Neuron (in vitro differentiated cells): ENCODE results near the gene MRPS25.

Experiments
- H2AFZ ChIP-seq: one replicate; pipeline ENCODE4 v1.6.1; 2013; ENCODE audit warnings: low read depth, mild to moderate bottlenecking, inconsistent platforms, low read length, moderate library complexity
- H3K27me3 ChIP-seq: one replicate; pipeline ENCODE4 v1.6.1; 2013; ENCODE audit warnings: low read length; ENCODE audit not compliant: insufficient read depth
- H3K36me3 ChIP-seq: one replicate; pipeline ENCODE4 v1.6.1; 2013; ENCODE audit warnings: low read length; ENCODE audit not compliant: insufficient read depth
- H3K4me1 ChIP-seq: one replicate; pipeline ENCODE4 v1.6.1; 2013; ENCODE audit warnings: low read length; ENCODE audit not compliant: insufficient read depth
- H3K4me3 ChIP-seq: 2 replicates; pipeline ENCODE4 v1.5.1; 2013; ENCODE audit warnings: mild to moderate bottlenecking, low read length, moderate library complexity
- H3K9me3 ChIP-seq: one replicate; pipeline ENCODE4 v1.6.1; 2013; ENCODE audit warnings: low read length

Gene MRPS25

GRCh38 chr3:15069441-15069840 lies 4.3 kb upstream of the MRPS25 start:
- Histone ChIP-seq H3K27me3 (no peaks in the 10 kb centered on the region), H2AFZ (no peak overlapping the region), H3K36me3 (peaks cover 34% of the 10 kb centered on the region), H3K4me3 (no peak overlapping the region), H3K4me1 (peaks cover 4% of the 10 kb centered on the region), H3K9me3 (no peaks in the 10 kb centered on the region)

DNA sequence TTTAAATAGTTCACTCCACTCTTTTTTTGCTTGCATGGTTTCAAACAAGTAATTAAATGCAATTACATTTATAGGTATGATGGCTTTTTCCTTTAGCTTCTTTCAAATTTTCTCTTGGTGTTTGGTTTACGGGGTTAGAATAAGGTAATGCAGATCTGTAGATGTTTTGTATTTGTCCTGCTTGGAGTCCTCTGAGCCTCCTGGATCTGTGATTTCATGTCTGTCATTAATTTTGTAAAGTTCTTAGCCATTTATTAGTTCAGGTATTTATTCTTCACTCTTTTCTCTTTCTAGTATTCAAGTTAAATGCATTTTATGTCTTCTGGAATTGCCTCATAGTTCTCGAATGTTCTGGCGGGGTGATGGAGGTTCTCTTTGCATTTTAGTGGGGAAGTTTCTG lies 1.4 kb upstream of the MRPS25 start:
- Histone ChIP-seq H3K4me1 (peaks cover 17% of the 10 kb centered on the region), H2AFZ (no peak overlapping the region), H3K4me3 (no peak overlapping the region), H3K9me3 (no peaks in the 10 kb centered on the region), H3K36me3 (peaks cover 12% of the 10 kb centered on the region), H3K27me3 (no peaks in the 10 kb centered on the region)

GRCh38 chr3:15065550-15066007 lies 464 bp upstream of the MRPS25 start:
- Histone ChIP-seq H2AFZ (peak overlapping the region; percentile 93), H3K9me3 (no peaks in the 10 kb centered on the region), H3K27me3 (no peaks in the 10 kb centered on the region), H3K4me3 (peak overlapping the region; percentile 61), H3K36me3 (peaks cover 7% of the 10 kb centered on the region), H3K4me1 (peaks cover 17% of the 10 kb centered on the region)

- peak overlapping the region; percentile 93 for H2AFZ ChIP-seq
Measured at GRCh38 chr3:15064299-15064834, 748 bp downstream of the MRPS25 start.

DNA sequence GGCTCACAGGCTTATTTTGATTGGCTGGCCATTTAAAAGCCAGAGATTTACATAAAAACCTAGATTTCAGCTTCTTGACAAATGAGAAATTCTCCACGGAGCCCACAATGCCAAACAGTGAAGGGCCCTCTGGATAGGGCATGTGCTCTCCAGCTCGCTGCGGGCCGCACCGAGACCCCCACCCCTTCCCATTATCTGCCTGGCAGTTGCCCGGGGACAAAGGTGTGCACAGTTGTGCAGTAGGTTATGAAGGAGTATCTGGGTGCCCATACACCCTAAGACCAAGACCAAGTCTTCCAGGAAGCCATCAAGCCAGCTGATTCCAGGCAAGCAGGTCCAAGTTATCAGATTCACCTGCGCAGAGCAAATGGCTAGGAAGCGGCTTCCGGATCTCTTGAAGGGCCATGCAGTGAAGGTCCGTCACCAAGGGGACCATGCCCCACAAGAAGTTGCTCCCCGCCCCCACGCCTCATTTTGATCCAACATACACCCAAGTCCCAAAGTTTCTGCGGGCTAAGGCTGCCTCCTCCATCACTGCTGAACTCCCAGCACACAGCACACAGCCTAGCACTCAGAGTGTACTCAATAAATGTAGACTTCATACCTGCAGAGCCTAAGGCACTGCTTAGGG lies 1.3 kb downstream of the MRPS25 start:
- peaks cover 17% of the 10 kb centered on the region for H3K4me1 ChIP-seq
- H3K36me3 ChIP-seq, result peaks cover 11% of the 10 kb centered on the region
- peak overlapping the region; percentile 61 for H3K4me3 ChIP-seq
- H3K27me3 ChIP-seq, result no peaks in the 10 kb centered on the region
- no peaks in the 10 kb centered on the region for H3K9me3 ChIP-seq
- no peak overlapping the region for H2AFZ ChIP-seq

More at GRCh38 chr3:15064299-15064834, 748 bp downstream of the MRPS25 start:
- Histone ChIP-seq H3K4me3 (peak overlapping the region; percentile 61), H3K9me3 (no peaks in the 10 kb centered on the region), H3K27me3 (no peaks in the 10 kb centered on the region), H3K36me3 (peaks cover 5% of the 10 kb centered on the region), H3K4me1 (peaks cover 17% of the 10 kb centered on the region)

GRCh38 chr3:15063238-15063637 lies 1.9 kb downstream of the MRPS25 start:
- Histone ChIP-seq H3K36me3 (peaks cover 16% of the 10 kb centered on the region), H3K4me3 (no peak overlapping the region)

GRCh38 chr3:15060029-15060428 lies 5.1 kb downstream of the MRPS25 start:
- Histone ChIP-seq H3K9me3 (peaks cover 7% of the 10 kb centered on the region), H3K27me3 (no peaks in the 10 kb centered on the region), H3K4me3 (no peak overlapping the region), H3K4me1 (peaks cover 14% of the 10 kb centered on the region), H2AFZ (no peak overlapping the region), H3K36me3 (peaks cover 33% of the 10 kb centered on the region)

More at GRCh38 chr3:15063238-15063637, 1.9 kb downstream of the MRPS25 start:
- no peaks in the 10 kb centered on the region for H3K9me3 ChIP-seq
- H3K4me1 ChIP-seq, result peaks cover 17% of the 10 kb centered on the region
- no peak overlapping the region for H2AFZ ChIP-seq
- H3K27me3 ChIP-seq, result no peaks in the 10 kb centered on the region

- H3K9me3 ChIP-seq, result peaks cover 7% of the 10 kb centered on the region
- H3K36me3 ChIP-seq, result peaks cover 43% of the 10 kb centered on the region
- H3K4me1 ChIP-seq, result no peaks in the 10 kb centered on the region
- no peak overlapping the region for H3K4me3 ChIP-seq
- H2AFZ ChIP-seq, result no peak overlapping the region
- H3K27me3 ChIP-seq, result no peaks in the 10 kb centered on the region
Measured at GRCh38 chr3:15056676-15057404, 8.3 kb downstream of the MRPS25 start.

DNA sequence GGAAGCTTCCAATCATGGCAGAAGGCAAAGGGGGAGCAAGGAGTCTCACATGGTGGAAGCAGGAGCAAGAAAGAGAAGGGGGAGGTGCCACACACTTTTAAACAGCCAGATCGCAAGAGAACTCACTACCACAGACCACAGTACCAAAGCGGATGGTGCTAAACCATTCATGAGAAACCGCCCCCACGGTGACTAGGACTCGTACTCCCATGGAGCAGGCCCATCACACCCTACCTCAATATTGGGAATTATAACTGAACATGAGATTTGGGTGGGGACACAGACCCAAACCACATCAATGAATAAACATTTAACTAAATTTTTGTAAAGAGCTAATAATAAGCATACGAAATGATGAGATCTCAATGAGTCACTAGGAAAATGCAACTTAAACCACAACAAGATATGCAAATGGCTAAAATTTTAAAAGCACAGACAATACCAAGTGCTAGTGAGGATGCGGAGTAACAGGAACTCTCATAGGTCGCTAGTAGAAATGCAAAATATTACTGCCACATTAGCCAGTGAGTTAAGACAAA lies 10.0 kb downstream of the MRPS25 start:
- Histone ChIP-seq H3K4me3 (no peak overlapping the region), H3K36me3 (peaks cover 59% of the 10 kb centered on the region), H3K9me3 (peaks cover 7% of the 10 kb centered on the region), H3K27me3 (no peaks in the 10 kb centered on the region), H2AFZ (no peak overlapping the region), H3K4me1 (no peaks in the 10 kb centered on the region)

GRCh38 chr3:15053541-15053940 lies 11.6 kb downstream of the MRPS25 start:
- Histone ChIP-seq H3K9me3 (peaks cover 7% of the 10 kb centered on the region), H3K36me3 (peaks cover 64% of the 10 kb centered on the region), H3K4me1 (no peaks in the 10 kb centered on the region), H3K4me3 (no peak overlapping the region), H2AFZ (no peak overlapping the region), H3K27me3 (no peaks in the 10 kb centered on the region)

- Histone ChIP-seq H2AFZ (no peak overlapping the region), H3K9me3 (peaks cover 7% of the 10 kb centered on the region), H3K36me3 (peaks cover 62% of the 10 kb centered on the region), H3K27me3 (no peaks in the 10 kb centered on the region), H3K4me3 (no peak overlapping the region), H3K4me1 (peaks cover 3% of the 10 kb centered on the region)
Measured at GRCh38 chr3:15052335-15053242, 12.5 kb downstream of the MRPS25 start.

GRCh38 chr3:15051531-15051930 lies 13.6 kb downstream of the MRPS25 start:
- H3K36me3 ChIP-seq, result peaks cover 61% of the 10 kb centered on the region
- no peaks in the 10 kb centered on the region for H3K27me3 ChIP-seq
- H3K4me3 ChIP-seq, result no peak overlapping the region
- no peak overlapping the region for H2AFZ ChIP-seq
- peaks cover 3% of the 10 kb centered on the region for H3K4me1 ChIP-seq
- peaks cover 4% of the 10 kb centered on the region for H3K9me3 ChIP-seq
